NCI-H345 treated with DMSO at 0.1 percent for 48 hours (cell line): ENCODE results near the gene MAPK7.
A peak's percentile ranks its signal among the peaks of the same experiment; 100 is the strongest.

Experiments
- DNase-seq: peaks from one replicate; lab custom pipeline; 2025; ENCODE audit not compliant: unreplicated experiment; lab: John Stamatoyannopoulos, UW

MAPK7 gene

DNA sequence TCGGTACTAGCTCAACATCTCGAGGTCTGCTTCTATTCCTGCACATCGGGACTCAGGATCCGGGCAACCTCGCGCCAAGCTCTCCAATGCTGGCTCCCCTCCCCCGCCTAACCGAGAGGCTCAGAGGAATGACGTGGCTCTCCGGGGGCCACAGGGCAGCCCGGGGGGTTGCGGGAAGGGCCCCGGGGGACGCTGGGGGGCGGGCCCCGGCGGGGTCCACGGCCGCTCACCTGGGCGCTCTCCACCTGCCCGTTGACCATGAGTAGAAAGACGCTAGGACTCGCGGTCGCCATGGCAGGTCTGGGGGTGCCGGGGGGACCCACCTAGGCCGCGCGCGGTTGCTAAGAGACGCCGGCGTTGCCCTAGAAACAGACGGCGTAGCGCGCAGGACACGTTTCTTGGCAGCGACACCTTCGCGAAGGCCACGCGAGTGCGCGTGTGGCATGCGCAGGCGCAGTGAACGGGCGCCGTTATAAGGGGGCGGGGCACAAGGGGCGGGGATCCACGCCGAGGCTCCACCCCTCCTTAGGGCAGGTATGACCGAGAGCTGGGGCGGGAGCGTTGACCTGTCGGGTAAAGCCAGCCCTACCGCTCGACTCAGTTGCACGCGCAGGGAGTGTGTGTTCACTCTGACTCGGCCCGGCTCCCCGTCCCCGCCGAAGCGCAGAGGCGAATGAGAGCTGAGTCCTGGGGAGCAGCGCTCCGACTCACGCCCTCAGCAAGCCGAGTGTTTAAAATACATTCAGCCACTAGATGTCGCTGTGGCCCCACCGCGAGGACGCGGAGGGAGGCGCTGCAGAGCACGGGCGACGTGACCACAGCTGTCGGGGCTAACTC is 15.8 kb upstream of the MAPK7 start, which contains the start of gene B9D1:
B9D1 (minus strand) TSS at position 447 of the 837 bp plus-strand sequence; CDS start at position 293, 154 bp downstream.
- DNase-seq = peak; percentile 61

DNA sequence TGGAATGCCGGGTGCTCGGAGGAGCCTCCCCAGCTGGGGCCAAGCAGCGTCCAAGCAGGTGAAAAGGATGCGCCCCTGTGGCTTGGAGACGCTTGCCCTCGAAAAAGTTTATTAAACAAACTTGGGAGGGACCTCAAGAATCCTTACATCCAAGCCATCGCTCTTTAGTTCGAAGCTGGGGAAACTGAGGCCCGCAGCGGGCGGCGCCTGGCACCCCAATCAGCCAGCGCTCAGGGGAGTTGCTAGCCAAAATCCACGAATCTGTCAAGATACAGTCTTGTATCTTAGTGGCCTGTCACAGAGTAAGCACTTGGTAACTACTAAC is 15.2 kb upstream of the MAPK7 start:
- no peak for DNase-seq

DNA sequence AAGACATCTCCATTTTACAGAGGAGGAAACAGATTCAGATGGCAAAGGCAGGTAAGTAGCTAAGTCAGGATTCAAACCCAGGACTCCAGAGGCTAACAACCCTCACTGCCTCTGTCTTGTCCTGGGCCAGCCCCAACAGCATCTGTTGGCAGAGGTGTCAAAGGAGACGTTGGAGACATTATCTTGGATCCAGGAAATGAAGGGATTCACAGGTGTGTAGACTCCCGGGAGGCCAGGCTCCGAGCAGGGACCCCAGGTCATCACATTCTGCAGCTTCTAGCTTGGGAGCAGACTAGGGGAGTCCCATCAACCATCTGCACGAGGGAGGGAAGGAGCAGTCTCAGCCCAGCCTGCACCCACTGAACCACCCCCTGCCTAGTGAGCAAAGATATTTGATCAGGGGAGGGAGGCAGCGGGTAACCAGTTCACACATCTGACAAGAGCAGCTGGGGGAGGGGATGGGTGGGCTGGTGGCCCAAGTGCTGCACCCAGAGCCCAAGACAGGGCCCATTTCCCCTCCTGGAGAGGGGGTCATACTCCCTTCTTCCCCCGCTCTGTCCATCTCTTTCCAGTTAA is 14.8 kb upstream of the MAPK7 start:
- DNase-seq = no peak

DNA sequence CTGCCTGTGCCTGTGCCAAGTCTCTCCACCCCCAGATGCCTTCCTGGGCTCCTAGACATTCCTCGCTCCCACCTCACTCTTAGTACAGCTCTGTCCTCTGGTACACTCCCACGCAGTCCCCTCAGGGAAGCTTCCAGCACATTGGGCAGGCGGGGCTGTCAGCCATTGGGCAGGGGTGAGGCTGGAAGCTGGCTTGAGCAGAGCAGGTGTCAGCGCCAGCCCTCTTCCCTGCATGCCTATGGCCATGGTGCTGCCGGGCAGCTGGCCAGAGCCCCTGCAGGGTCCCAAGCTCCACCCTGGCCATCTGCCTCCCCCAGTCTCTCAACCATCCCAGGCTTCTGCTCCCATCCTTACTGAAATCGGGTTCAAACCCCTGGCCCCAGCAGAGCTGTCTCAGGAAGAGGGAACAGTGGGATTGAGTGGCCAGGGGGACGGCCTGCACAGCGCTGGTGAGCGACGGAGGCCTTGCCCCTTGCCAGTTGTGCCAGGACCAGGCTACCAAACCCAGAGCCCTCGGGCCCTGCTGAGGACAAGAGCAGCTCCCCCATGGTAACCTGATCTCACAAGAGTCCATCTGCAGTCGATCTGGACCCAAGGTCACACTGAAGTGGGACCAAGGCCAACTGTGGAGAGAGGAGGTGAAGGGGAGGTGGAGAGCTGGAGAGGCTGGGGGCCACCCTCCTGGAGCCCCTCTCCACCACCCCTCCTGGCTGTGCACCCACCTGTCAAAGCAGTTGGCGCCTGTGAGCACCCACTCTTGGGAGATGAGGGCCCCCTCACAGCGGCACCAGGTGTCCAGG is 13.4 kb upstream of the MAPK7 start:
- no peak for DNase-seq

DNA sequence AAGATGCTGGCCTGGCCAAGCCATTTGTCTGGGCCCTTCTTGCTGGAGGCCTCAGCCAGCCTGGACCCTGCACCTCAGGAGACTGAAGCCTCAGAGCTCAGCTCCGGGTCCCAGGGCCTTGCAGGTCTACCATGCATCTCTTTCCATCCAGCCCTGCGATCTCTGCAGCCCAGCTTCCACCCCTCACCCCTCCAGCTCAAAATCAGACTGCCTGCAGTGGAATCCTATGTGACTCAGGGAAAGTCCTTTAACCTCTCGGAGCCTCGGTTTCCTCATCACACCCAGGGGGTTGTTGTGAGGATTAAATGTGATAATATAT is 12.8 kb upstream of the MAPK7 start:
- DNase-seq = no peak

DNA sequence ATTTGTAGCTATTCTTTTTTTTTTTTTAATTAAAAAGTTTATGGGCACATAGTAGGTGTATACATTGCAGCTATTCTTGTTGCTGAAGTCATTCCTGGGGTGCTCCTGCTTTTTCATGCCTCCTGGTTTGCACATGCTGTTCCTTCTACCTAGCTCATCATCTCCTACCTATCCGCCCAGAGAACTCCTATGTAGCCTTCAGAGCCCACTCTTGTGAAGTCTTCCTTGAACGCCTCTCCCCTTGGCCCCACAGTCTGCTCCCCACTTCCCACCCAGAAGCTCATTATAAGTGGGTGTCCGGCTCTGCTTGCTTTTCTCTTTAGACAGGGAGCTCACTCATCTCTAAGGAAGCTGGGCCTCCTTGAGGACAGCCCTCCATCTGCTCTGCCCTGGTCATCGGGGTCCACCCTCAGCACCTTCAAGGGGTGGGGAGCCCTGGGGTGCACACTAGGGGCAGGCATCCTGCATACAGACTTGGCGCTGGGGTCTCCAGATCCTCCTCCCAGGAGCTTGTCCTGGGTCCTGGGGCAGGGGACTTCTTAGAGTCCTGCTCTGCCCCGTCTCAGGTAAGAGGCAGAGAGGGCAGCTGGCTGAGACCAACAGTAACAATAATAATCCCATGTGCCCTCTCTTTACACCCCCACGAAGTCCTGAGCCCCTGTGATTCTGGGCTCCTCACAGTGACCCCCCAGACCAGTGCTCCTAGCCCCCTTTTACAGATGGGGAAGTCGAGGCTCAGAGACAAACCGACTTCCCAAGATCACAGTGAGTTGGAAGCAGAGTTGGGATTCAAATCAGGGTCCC is 12.3 kb upstream of the MAPK7 start:
- no peak for DNase-seq

DNA sequence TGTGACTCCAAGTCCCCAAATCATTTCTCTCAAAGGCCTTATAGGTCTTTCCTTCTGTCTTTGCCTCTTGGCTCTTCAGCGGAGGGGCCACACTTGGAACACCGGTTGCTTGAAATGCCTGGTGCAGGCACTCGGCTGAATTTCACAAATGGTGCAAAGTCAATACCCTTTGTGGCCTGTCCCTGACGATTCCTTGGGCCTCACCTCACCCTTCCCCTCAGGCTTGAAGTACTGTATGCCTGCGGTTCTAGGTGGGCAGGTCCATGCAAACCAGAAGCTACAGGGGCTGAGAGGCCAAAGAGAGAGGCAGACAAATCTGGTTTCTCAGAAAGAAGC is 11.7 kb upstream of the MAPK7 start:
- no peak for DNase-seq

DNA sequence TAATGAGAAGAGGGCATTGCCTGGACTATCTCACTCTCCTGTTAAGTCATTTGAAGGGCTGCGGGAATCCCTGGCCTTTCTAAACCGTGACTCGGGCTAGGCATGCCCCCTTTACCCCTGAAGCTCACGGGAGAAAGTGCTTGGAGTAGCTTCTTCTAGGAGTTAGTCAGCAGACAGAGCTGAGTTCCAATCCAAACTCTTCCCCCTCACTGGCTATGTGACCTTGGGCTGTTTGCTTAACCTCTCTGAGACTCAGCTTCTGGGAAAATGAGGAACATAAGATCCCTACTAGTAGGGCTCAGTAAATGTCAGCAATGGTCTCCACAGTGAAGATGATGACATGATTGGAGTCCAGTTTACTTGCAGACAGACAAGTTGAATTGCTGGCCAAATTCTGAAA is 10.1 kb upstream of the MAPK7 start:
- no peak for DNase-seq

DNA sequence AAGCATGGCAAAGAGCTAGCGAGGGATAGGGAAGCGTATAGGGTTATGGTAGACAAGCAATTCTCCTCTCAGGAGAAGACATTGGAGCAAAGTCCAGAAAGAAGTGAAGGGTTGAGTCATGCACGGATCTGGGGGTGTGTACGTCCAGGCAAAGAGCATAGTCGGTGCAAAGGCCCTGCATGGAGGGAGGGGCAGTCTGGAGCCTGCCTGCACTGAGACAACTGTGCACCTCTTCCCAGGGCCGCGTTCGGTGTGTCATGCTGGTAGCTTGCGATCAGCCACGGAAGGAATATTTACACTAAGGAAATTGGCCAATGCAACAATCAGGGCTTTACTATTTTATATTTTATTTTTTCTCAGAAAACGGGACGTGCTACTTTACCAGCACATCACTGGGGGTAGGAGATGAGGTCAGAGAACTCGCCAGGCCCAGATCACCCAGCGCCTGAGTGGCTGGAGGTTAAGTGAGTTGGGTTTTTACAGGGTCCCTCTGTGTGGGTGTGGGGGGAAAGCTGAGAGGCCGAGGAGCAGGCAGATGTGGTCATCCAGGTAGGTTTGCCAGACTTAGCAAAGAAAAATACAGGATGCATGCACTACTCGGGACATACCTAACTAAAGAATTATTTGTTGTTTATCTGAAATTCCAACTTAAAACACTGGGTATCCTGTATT is 9.1 kb upstream of the MAPK7 start:
- DNase-seq = no peak

DNA sequence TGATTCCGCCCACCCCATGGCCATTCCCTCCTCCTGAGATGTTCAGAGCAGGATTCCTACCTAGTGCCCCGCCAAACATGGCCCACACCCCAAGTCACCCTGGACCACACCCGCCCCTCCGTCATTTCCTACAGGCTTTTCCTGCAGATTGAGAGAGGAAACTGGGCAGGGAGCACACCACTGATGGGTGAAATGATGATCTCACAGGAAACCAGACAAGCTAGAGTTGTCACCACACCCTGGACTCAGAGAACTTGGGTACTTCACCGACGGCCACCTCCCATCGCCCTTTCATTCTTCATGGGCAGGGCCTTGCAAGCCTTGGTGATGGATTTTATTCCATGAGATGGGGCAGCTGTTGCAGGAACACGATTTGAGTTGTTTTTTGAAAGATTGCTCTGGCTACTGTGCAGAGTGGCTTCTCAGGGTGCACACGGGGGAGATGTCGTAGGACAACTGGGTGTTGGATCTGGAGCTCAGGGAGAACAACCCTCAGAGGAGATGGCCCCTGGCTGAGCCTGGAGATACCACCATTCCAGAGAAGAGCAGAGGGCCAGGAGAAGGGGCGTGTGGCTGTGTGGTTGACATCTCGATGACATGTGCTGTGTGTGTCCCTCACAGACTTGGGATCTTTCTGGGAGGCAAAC is 8.3 kb upstream of the MAPK7 start:
- DNase-seq = no peak

DNA sequence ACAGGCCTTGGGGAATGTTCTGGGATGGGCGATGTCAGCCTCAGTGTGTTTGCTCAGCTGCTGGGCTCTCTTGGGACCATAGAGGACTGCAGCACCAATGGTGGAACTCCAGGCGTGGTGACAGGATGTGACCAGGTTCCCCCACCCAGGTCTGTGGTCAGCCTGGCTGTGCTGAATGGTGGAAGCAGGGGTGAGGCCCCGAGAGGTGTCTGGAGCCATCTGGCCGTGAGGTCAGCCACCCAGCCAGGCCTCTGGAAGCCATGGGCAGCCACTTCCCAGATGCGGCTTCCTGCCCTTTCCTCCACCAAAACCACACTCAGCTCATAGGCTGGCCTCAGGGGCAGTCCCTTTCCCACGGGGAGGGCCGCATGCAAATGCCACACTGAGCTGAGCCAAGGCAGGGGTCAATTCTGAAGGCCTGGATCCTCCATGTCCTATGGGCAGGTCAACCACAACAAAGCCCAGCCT is 7.8 kb upstream of the MAPK7 start:
- no peak for DNase-seq

DNA sequence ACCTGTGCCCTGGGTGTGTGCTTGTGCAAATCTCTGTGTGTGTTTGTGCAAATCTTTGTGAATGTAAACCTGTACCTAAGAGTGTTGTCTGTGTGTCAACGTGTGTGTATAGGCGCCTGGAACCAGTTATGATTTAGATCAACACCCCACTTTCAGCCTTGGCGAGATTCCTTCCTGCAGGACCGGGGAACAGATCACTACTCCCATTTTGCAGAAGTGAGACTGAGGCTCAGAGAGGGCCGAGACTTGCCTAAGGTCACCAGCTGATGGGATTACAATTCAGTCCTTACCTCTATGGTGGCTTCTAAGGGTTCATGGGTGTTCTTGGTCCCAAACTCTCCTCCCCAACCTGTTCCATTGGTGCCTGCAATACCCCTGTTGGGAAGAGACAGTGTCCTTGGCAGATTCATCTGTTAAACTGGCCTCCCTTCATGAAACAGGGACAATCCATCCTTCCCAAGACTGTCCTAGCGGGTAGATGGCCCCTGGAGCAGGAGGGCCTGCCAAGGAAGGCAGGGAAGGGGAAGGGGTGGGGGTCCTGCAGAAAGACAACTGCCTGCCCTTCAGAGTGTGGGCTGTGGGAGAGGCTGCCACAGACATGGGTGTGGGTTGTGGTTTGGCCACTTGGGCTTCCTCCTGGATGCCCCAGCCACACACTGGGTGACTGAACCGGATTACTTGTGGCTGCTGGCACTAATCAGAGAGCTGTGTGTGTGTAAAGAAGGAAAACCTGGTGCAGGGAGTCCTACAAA is 6.9 kb upstream of the MAPK7 start:
- no peak for DNase-seq

DNA sequence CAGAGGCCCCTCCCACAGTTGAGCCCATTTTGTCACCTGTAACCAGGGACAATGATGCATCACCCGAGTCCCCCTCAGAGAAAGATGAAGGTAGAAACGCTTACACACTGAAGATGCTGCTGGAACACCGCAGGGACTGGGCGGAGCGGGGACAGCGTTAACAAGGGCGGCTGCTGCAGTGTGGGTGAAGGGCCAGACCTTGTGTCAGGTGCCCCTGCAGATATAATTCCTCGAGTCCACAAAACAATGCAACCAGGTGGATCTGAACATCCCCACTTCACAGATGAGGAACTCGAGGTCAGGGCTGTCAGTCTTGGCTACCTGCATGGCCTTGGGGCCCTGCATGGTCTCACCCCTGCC is 6.3 kb upstream of the MAPK7 start:
- no peak for DNase-seq

DNA sequence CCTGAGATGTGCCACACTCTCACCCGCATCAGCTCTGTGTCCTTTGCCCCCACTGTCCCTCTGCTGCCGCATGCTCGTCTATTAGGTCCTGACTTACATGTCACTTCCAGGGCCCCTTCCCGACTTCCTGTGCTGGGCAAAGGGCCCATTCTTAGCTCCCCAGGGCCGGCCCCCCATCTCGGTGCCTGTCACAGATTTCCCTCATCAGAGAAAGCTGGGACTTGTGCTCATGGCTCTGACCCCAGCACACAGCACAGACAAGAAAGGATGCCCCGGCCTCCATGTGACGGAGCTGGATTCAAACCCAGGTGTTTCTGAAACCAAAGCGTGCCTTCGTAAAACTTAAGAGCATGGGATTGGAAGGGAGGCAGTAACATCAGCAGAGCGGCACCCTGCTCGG is 5.9 kb upstream of the MAPK7 start:
- no peak for DNase-seq

DNA sequence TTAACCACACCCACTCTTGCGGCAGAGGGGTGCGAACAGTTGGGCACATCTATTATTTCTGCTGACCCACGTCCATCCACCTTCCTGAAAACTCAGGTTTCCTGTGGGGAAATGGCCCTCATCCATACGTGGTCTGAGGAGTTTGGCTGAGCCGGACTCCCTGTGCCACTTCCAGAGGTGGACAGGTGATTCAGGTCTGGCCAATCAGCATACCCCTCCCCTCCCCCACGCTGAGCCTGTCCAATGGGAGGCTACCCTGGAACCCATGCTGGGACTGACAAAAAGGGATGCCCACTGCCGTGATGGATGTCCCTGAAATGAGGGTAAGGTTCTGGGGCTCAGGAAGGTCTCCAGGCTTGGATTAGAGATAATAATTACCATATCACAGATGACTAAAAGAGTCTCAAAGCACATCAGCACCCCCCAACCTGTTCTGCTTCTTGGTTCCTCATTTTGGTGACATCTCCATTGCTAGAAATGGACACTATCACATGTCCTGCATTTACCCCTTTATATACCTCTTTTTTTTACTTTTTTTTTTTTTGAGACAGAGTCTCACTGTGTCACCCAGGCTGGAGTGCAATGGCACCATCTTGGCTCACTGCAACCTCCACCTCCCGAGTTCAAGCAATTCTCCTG is 5.3 kb upstream of the MAPK7 start:
- DNase-seq = no peak

DNA sequence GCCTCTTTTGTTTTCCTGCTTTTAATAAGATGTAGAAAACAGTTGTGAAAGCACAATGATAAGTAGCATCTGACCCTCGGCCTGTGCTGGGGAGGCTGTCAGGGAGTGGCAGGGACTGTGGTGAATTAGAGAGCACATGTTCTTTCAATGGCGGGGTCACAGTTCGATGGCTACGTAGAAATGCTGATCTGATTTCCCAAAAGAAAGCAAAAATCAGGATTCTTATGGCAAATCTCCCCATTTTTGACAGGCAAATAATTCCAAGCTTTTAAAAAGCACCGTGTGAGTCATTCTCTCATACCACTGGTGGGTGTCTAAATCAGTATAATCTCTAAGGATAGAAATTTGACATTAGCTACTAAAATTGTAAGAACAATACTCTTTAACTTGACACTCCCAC is 4.2 kb upstream of the MAPK7 start:
- DNase-seq = no peak

DNA sequence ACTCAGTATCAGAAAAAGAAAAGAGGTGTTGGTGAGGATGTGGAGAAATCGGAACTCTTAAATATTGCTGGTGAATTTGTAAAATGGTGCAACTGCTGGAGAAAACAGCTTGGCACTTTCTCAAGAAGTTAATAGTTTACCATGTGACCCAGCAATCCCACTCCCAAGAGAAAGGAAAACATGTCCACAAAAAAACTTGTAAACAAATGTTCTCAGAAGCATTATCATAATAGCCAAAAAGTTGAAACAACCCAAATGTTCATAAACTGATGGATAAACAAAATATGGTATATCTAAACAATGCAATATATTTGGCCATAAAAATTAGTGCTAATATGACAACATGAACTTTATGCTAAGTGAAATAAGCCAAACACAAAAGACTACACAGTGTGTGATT is 2.6 kb upstream of the MAPK7 start:
- DNase-seq = no peak

DNA sequence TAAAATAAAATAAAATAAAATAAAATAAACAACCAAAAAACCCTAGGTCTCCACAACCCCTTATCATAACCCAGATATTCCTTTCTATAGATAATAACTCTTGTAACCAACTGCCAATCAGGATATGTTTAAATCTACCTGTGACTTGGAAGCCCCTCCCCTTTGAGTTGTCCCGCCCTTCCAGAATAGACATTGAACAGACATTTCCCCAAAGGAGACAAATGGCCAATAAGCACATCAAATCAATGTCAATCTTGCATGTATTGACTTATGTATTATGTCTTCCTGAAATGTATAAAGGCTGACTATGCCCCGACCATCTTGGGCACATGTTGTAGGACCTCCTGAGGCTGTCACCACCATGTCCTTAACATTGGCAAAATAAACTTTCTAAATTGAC is 1.5 kb upstream of the MAPK7 start:
- DNase-seq = no peak
